Left renal cortex interstitium (tissue), 4 donors: ENCODE results near the gene ANXA11. TPM values are rescaled to one million over a fixed set of nuclear protein-coding genes. Genes with fewer than 3 reads are reported as not detected.

ENCODE experiments used
- DNase-seq, 4 donors: peaks; one replicate each; pipeline ENCODE4 v3.0.0-alpha.2; 2013; ENCODE audit warnings: low read depth in 4 of 4, low spot score in 2 of 4, missing footprints in 1 of 4
- polyA plus RNA-seq, 4 donors: library from polyadenylated mRNA; unstranded; fragments of 120-200 nt; gene quantifications; one replicate each; pipeline ENCODE4 v1.2.1, GENCODE V29; 2013; ENCODE audit not compliant: insufficient read length in 4 of 4

ANXA11 gene
- polyA plus RNA-seq, 4 donors: 119 to 153 (median 135) TPM

DNA sequence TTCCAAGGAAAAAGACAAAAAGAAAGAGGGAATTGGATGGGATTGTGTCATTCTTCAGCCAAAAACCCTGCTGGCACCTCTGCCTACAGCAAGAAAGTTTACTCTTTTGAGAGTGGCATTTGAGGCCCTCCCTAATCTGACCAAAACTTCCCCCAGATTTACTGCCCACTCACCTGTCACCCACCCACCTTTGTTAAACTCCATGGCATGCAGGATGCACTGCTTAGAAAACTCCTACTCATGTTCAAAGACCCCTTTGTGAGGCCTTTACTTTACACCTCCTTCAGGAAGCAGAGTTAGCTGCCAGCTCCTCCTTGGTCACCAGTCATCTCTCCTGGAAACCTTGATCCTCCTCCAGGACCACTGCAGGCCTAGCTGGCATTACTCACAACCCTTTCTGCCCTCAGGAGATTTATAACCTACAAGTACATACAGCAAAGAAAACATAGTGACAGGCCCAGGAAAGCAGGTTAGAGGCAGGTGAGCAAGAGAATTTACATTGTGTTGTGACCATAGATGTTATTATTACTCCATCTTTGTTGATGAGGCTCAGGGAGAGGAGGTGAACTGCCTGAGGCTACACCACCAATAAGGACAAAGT is 83.1 kb downstream of the ANXA11 start:
- DNase-seq: no peak

- no peak for DNase-seq
Measured at GRCh38 chr10:80118669-80119068, 86.7 kb downstream of the ANXA11 start.

- no peak for DNase-seq
Measured at GRCh38 chr10:80110986-80111385, 94.4 kb downstream of the ANXA11 start.

GRCh38 chr10:80108576-80109239 is 96.6 kb downstream of the ANXA11 start:
- DNase-seq: no peak

- peak in 1 of 4 donors; percentile 9 for DNase-seq
Measured at GRCh38 chr10:80104066-80104926, 101.0 kb downstream of the ANXA11 start.

Other genes starting within 250 kb of the ANXA11 start
- 10 to 100 TPM; 49.6 to 62.5 (median 56.5) TPM for gene TMEM254, start 126.9 kb downstream of the ANXA11 start, polyA plus RNA-seq
- 10 to 100 TPM; 15.2 to 34.7 (median 26.6) TPM for gene PLAC9, start 72.8 kb downstream of the ANXA11 start, polyA plus RNA-seq
- 1 to 10 TPM in 1 of 4 donors, under 1 TPM in 3; 0.87 to 2.1 (median 0.94) TPM for gene MAT1A, start 84.1 kb upstream of the ANXA11 start, polyA plus RNA-seq
- under 1 TPM in 2 of 4 donors, not detected in 2; 0.17 to 0.76 TPM for gene DYDC1, start 151.2 kb upstream of the ANXA11 start, polyA plus RNA-seq
- gene DYDC2, start 151.2 kb upstream of the ANXA11 start, polyA plus RNA-seq: 1 to 10 TPM; 1.4 to 2.7 (median 1.6) TPM
- gene PRXL2A, start 203.0 kb upstream of the ANXA11 start, polyA plus RNA-seq: 100 to 1,000 TPM; 110 to 132 (median 122) TPM
- gene TSPAN14, start 248.8 kb upstream of the ANXA11 start, polyA plus RNA-seq: 10 to 100 TPM; 78.7 to 98.0 (median 91.3) TPM